Head of caudate nucleus (tissue), 42 donors: ENCODE data around the gene MAGI3.
"Not testable (repeated sequence)": the region's sequence is repeated elsewhere in the genome, so short reads cannot be mapped to it uniquely, and the experiment has no call there.

Experiments used
- DNase-seq, 42 donors: peaks; one replicate each; pipeline versions ENCODE4 v3.0.0 to v3.0.0-alpha.2; 2020 to 2021; ENCODE audit warnings: mixed read lengths in 7 of 42
- intact Hi-C: fragments of 100-400 bp; cut with DNase I; formaldehyde crosslinking; loops from one replicate; pipeline ENCODE4 v1.15.0; 2022

MAGI3 gene

GRCh38 chr1:113434874-113435175 lies 44.5 kb downstream of the MAGI3 start:
- no peak for DNase-seq
- intact Hi-C loops, result no loop called here

- intact Hi-C loops, result no loop called here
- no peak for DNase-seq
Measured at GRCh38 chr1:113437554-113438341, 47.4 kb downstream of the MAGI3 start.

- peak in 3 of 42 donors; percentile 5 to 36 (median 14) for DNase-seq
Measured at GRCh38 chr1:113438505-113439276, 48.4 kb downstream of the MAGI3 start.

GRCh38 chr1:113439277-113439670 lies 49.0 kb downstream of the MAGI3 start:
- intact Hi-C loops, result no loop called here
- no peak for DNase-seq

More at GRCh38 chr1:113438505-113439276, 48.4 kb downstream of the MAGI3 start:
- intact Hi-C loops, result no loop called here

GRCh38 chr1:113442131-113442530 lies 51.8 kb downstream of the MAGI3 start:
- intact Hi-C loops, result no loop called here
- no peak for DNase-seq

GRCh38 chr1:113444857-113445256 lies 54.5 kb downstream of the MAGI3 start:
- intact Hi-C loops, result no loop called here
- no peak for DNase-seq

- DNase-seq, result no peak
- intact Hi-C loops, result no loop called here
Measured at GRCh38 chr1:113451710-113452109, 61.4 kb downstream of the MAGI3 start.

GRCh38 chr1:113452921-113453770 lies 62.8 kb downstream of the MAGI3 start:
- intact Hi-C loops, result no loop called here
- peak in 16 of 42 donors; percentile 3 to 59 (median 14) for DNase-seq

- intact Hi-C loops, result no loop called here
- DNase-seq, result no peak
Measured at GRCh38 chr1:113453771-113454083, 63.4 kb downstream of the MAGI3 start.

GRCh38 chr1:113455374-113455773 lies 65.1 kb downstream of the MAGI3 start:
- DNase-seq, result no peak
- intact Hi-C loops, result no loop called here

GRCh38 chr1:113456967-113457366 lies 66.7 kb downstream of the MAGI3 start:
- intact Hi-C loops, result no loop called here
- DNase-seq, result peak in 2 of 42 donors; percentile 2 to 37

GRCh38 chr1:113459279-113459678 lies 69.0 kb downstream of the MAGI3 start:
- DNase-seq, result no peak
- intact Hi-C loops, result no loop called here

- DNase-seq, result no peak
Measured at GRCh38 chr1:113467991-113468390, 77.7 kb downstream of the MAGI3 start.

GRCh38 chr1:113478427-113479195 lies 88.3 kb downstream of the MAGI3 start:
- DNase-seq, intact Hi-C loops: not testable (repeated sequence)

More at GRCh38 chr1:113467991-113468390, 77.7 kb downstream of the MAGI3 start:
- intact Hi-C loops, result no loop called here

GRCh38 chr1:113479713-113480676 lies 89.7 kb downstream of the MAGI3 start:
- intact Hi-C loops, result no loop called here
- DNase-seq, result no peak

- intact Hi-C loops, DNase-seq: not testable (repeated sequence)
Measured at GRCh38 chr1:113485131-113485530, 94.8 kb downstream of the MAGI3 start.

- DNase-seq, result peak in 7 of 42 donors; percentile 4 to 35 (median 8)
- intact Hi-C loops, result no loop called here
Measured at GRCh38 chr1:113488576-113489177, 98.4 kb downstream of the MAGI3 start.
